Hippocampal formation (tissue), 2 donors: Measurements from ENCODE around the gene PRRC2B.
"Not testable (repeated sequence)": the region's sequence is repeated elsewhere in the genome, so short reads cannot be mapped to it uniquely, and the experiment has no call there.

ENCODE experiments used
- DNase-seq, 2 donors: peaks; one replicate each; lab custom pipeline; 2025; lab: John Stamatoyannopoulos, UW

Gene PRRC2B

DNA sequence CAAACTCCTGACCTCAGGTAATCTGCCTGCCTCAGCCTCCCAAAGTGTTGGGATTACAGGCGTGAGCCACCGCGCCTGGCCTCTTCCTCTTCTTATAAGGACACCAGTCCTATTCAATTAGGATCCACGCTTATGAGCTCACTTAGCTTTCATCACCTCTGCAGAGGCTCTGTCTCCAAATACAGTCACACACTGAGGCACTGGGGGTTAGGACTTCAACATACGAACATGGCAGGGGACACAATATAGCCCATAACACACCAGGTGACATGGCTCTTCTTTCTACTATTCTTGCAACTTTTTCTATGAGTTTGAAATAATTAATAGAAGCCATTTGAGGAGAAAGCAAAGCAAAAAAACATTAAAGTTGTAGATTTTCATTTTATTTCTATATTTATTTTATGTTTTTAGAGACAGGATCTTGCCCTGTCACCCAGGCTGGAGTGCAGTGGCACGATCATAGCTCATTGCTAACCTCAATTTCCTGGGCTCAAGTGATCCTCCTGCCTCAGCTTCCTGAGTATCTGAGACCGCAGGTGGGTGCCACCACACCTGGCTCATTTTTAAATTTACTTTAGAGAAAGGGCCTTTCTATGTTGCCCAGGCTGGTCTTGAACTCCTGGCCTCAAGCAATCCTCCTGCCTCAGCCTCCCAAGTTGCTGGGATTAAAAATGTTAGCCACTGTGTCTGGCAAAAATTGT lies 145.5 kb downstream of the PRRC2B start:
- DNase-seq = no peak

DNA sequence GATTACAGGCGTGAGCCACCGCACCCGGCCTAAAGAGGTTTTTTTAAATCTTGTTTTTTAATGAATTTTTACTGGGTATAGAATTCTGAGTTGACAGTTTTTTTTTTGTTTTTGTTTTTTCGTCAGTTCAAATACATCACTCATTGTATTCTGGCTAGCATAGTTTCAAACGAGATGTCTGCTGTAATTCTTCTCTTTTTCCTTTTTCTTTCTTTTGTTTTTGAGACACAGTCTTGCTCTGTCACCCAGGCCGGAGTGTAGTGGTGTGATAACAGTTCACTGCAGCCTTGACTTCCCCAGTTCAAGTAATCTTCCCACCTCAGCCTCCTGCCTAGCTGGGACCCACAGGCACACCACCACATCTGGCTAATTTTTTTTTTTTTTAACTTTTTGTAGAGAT lies 149.3 kb downstream of the PRRC2B start:
- DNase-seq = no peak

GRCh38 chr9:131545003-131545785 lies 151.3 kb downstream of the PRRC2B start, which contains the start of gene PRRT1B:
Gene PRRT1B, plus strand, starts transcription at chr9:131545523. Its CDS starts 93 bp downstream, at chr9:131545616.
- DNase-seq = no peak

GRCh38 chr9:131545786-131546335 lies 152.0 kb downstream of the PRRC2B start:
- DNase-seq = no peak

DNA sequence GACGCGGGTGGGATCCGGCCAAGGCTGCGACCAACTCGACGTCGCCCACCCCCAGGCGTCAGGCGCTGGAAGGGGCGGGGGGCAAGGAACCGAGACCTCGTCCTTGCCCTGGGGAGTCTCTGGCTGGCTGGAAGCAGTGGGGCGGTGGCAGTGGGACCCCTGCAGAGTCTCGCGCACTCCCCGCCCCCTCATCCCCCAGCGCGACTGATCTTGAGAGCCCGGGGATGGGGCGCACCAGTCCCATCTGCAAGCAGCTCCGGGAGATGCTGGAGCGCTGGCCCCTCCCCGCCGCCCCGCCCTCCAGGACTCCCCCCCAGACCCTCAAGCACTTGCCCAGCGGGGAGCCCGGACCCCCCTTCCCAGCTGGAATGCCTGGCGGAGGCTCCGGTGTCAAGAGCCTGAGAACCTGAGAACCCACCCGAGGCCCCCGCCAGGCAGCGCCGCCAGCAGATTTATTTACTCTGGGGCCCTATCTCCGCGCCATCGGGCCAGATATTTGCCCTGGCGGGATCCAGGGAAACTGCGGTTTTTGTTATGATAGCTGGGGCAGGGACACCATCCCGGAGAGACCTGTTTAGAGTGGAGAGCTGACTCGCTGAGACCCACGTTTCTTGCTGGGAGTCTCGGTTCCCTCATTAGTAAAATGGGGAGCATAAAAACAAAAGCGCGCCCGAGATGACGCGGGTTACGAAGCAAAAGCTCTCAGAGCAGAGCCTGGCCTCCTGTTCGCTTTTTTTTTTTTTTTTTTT lies 152.6 kb downstream of the PRRC2B start:
- DNase-seq = no peak

GRCh38 chr9:131549186-131549585 lies 155.3 kb downstream of the PRRC2B start:
- DNase-seq = not testable (repeated sequence)
